Stimulated activated naive CD8-positive, alpha-beta T cell treated with anti-CD3 and anti-CD28 coated beads, Interleukin-15, Interleukin-2, amounts not matched to agents 100 ng/mL and 50 ng/mL, for 24 hours (primary cell): ENCODE data around the gene ZEB1.
"Not testable (repeated sequence)": the region's sequence is repeated elsewhere in the genome, so short reads cannot be mapped to it uniquely, and the experiment has no call there.

ENCODE experiments used
- H3K27ac Mint-ChIP-seq: one replicate; pipeline ENCODE4 v1.8.0; 2021; ENCODE audit warnings: mild to moderate bottlenecking, mixed read lengths
- H3K27me3 Mint-ChIP-seq: one replicate; pipeline ENCODE4 v1.8.0; 2021; ENCODE audit warnings: mixed read lengths
- H3K36me3 Mint-ChIP-seq: one replicate; pipeline ENCODE4 v1.8.0; 2021; ENCODE audit warnings: low read depth, mixed read lengths
- H3K4me1 Mint-ChIP-seq: one replicate; pipeline ENCODE4 v1.8.0; 2021; ENCODE audit warnings: low read depth, mixed read lengths
- H3K4me3 Mint-ChIP-seq: one replicate; pipeline ENCODE4 v1.8.0; 2021; ENCODE audit warnings: mild to moderate bottlenecking, mixed read lengths
- H3K9me3 Mint-ChIP-seq: one replicate; pipeline ENCODE4 v1.8.0; 2021; ENCODE audit warnings: mixed read lengths

The ZEB1 gene

GRCh38 chr10:31405829-31406228 lies 86.8 kb downstream of the ZEB1 start:
- not testable (repeated sequence) for H3K9me3 Mint-ChIP-seq, H3K27ac Mint-ChIP-seq, H3K4me3 Mint-ChIP-seq, H3K27me3 Mint-ChIP-seq
- H3K36me3 Mint-ChIP-seq = peaks cover 52% of the 10 kb centered on the region
- H3K4me1 Mint-ChIP-seq = peaks cover 26% of the 10 kb centered on the region

DNA sequence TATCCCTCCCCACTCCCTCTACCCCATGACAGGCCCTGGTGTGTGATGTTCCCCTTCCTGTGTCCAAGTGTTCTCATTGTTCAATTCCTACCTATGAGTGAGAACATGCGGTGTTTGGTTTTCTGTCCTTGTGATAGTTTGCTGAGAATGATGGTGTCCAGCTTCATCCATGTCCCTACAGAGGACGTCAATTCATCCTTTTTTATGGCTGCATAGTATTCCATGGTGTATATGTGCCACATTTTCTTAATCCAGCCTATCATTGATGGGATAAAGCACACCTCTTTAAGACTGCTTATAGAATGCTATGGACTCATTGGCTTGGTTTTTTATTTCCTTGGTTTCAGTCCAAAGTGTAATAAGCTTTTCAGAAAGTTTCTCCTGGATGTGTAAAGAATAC lies 93.4 kb downstream of the ZEB1 start:
- not testable (repeated sequence) for H3K27me3 Mint-ChIP-seq, H3K9me3 Mint-ChIP-seq, H3K27ac Mint-ChIP-seq, H3K4me3 Mint-ChIP-seq
- Mint-ChIP-seq H3K4me1 (peaks cover 29% of the 10 kb centered on the region), H3K36me3 (peaks cover 31% of the 10 kb centered on the region)

- H3K27ac Mint-ChIP-seq = no peak overlapping the region
- H3K36me3 Mint-ChIP-seq = peaks cover 30% of the 10 kb centered on the region
- H3K4me3 Mint-ChIP-seq = no peak overlapping the region
Measured at GRCh38 chr10:31413325-31413724, 94.3 kb downstream of the ZEB1 start.

GRCh38 chr10:31418481-31418880 lies 99.5 kb downstream of the ZEB1 start:
- Mint-ChIP-seq H3K4me1 (peaks cover 76% of the 10 kb centered on the region), H3K4me3 (no peak overlapping the region), H3K36me3 (peaks cover 18% of the 10 kb centered on the region), H3K27ac (no peak overlapping the region), H3K27me3 (no peaks in the 10 kb centered on the region), H3K9me3 (peaks cover 4% of the 10 kb centered on the region)

More at GRCh38 chr10:31413325-31413724, 94.3 kb downstream of the ZEB1 start:
- Mint-ChIP-seq H3K27me3 (no peaks in the 10 kb centered on the region), H3K9me3 (peaks cover 4% of the 10 kb centered on the region), H3K4me1 (peaks cover 36% of the 10 kb centered on the region)

DNA sequence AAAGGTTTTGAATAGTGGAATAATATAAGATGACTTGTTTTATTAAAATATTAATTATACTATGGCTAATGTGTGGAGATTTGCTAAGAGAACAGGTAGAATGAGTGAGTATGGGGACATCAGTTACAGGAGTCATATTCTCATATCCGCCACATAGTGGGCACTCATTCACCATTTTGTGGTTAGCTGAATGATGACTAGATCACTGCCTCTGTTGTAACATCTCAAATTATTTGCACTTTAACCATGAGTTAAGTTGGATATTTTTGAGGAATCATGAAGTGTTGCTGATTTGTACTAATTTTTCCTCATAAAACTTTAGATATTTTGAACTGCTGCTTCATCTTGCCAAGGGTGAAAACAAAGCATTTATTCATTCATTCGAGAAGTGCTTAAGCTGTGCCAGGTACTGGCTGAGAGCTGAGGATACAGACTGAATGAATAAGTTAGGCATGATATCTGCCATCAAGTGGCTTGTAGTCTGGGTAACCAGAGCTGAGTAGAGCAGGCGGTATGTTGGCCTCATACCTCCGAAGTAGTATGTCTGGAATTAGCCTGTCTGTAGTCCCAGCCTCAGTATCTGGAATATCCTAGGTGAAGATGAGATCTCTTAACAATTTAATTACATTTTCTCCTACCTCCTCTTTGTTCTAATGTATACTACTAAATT lies 100.5 kb downstream of the ZEB1 start:
- Mint-ChIP-seq H3K27ac (no peak overlapping the region), H3K27me3 (no peaks in the 10 kb centered on the region), H3K36me3 (peaks cover 18% of the 10 kb centered on the region), H3K4me3 (no peak overlapping the region), H3K4me1 (peaks cover 82% of the 10 kb centered on the region), H3K9me3 (peaks cover 4% of the 10 kb centered on the region)

GRCh38 chr10:31421322-31421721 lies 102.3 kb downstream of the ZEB1 start:
- Mint-ChIP-seq H3K9me3 (peaks cover 4% of the 10 kb centered on the region), H3K36me3 (peaks cover 18% of the 10 kb centered on the region), H3K27me3 (no peaks in the 10 kb centered on the region), H3K27ac (no peak overlapping the region), H3K4me1 (peaks cover 90% of the 10 kb centered on the region), H3K4me3 (no peak overlapping the region)

- H3K9me3 Mint-ChIP-seq = peaks cover 8% of the 10 kb centered on the region
- no peaks in the 10 kb centered on the region for H3K27me3 Mint-ChIP-seq
- peaks cover 84% of the 10 kb centered on the region for H3K4me1 Mint-ChIP-seq
- H3K36me3 Mint-ChIP-seq = peaks cover 18% of the 10 kb centered on the region
- H3K4me3 Mint-ChIP-seq = no peak overlapping the region
- no peak overlapping the region for H3K27ac Mint-ChIP-seq
Measured at GRCh38 chr10:31422634-31423033, 103.6 kb downstream of the ZEB1 start.

GRCh38 chr10:31424473-31424872 lies 105.5 kb downstream of the ZEB1 start:
- Mint-ChIP-seq H3K27me3 (no peaks in the 10 kb centered on the region), H3K36me3 (peaks cover 27% of the 10 kb centered on the region), H3K4me1 (peaks cover 85% of the 10 kb centered on the region), H3K4me3 (no peak overlapping the region), H3K27ac (no peak overlapping the region), H3K9me3 (peaks cover 8% of the 10 kb centered on the region)

- Mint-ChIP-seq H3K27me3 (no peaks in the 10 kb centered on the region), H3K9me3 (peaks cover 8% of the 10 kb centered on the region), H3K4me1 (peaks cover 66% of the 10 kb centered on the region), H3K4me3 (no peak overlapping the region), H3K36me3 (peaks cover 13% of the 10 kb centered on the region), H3K27ac (no peak overlapping the region)
Measured at GRCh38 chr10:31426401-31426800, 107.4 kb downstream of the ZEB1 start.

GRCh38 chr10:31427334-31427733 lies 108.3 kb downstream of the ZEB1 start:
- not testable (repeated sequence) for H3K27ac Mint-ChIP-seq, H3K27me3 Mint-ChIP-seq, H3K9me3 Mint-ChIP-seq, H3K4me3 Mint-ChIP-seq
- peaks cover 59% of the 10 kb centered on the region for H3K4me1 Mint-ChIP-seq
- H3K36me3 Mint-ChIP-seq = peaks cover 13% of the 10 kb centered on the region

DNA sequence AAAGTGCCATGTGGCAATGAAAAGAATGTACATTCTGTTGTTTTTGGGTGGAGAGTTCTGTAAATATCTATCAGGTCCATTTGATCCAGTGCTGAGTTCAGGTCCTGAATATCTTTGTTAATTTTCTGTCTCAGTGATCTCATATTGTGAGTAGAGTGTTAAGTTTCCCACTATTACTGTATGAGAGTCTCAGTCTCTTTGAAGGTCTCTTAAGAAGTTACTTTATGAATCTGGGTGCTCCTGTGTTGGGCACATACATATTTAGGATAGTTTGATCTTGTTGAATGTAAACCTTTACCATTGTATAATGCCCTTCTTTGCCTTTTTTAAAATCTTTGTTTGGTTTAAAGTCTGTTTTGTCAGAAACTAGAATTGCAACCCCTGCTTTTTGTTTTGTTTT lies 109.5 kb downstream of the ZEB1 start:
- Mint-ChIP-seq H3K36me3 (peaks cover 13% of the 10 kb centered on the region), H3K4me1 (peaks cover 51% of the 10 kb centered on the region)
- H3K4me3 Mint-ChIP-seq, H3K9me3 Mint-ChIP-seq, H3K27me3 Mint-ChIP-seq, H3K27ac Mint-ChIP-seq: not testable (repeated sequence)

DNA sequence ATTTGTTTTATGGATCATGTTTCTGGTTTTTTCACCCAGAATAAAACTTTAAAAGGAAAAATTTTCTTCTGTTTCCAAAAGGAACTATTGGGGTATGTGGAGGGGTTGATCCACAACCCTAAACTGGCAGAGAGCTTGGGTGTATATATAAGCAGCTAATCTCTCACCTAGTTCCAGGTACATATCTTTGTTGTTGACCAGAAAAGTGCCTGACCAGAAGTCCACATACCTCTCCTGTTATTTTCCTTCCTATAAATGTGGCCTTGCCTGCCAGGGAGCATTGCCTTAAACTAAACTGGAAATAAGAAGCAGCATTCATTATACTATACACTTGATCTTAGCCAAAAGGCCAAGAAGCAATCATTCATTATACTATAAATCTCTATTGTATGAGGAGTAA lies 112.0 kb downstream of the ZEB1 start:
- Mint-ChIP-seq H3K9me3 (peaks cover 11% of the 10 kb centered on the region), H3K4me1 (peaks cover 33% of the 10 kb centered on the region), H3K27ac (no peak overlapping the region), H3K4me3 (no peak overlapping the region), H3K27me3 (no peaks in the 10 kb centered on the region), H3K36me3 (peaks cover 27% of the 10 kb centered on the region)

DNA sequence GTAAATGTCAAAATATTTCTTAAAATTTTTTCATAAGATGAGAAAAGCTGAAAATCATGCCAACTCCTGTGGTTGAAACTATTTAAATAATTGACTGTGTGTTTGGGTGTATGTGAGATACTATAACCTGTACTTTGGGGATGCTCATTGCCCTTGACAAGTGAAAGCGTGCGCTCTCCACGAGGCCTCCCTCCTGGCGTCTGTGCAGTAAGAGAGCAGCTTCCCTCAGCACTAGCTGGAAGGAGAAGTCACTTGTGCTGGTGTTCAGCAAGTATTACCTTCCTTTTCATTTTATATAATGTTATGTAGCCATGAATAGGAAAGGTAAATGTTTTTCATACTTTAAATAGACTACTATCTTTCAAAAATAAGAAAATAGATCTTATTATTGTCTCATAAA lies 118.9 kb downstream of the ZEB1 start:
- H3K36me3 Mint-ChIP-seq = peaks cover 43% of the 10 kb centered on the region
- no peak overlapping the region for H3K4me3 Mint-ChIP-seq
- no peaks in the 10 kb centered on the region for H3K27me3 Mint-ChIP-seq
- H3K9me3 Mint-ChIP-seq = peaks cover 30% of the 10 kb centered on the region
- no peak overlapping the region for H3K27ac Mint-ChIP-seq
- H3K4me1 Mint-ChIP-seq = peaks cover 11% of the 10 kb centered on the region

- Mint-ChIP-seq H3K9me3 (peaks cover 29% of the 10 kb centered on the region), H3K4me3 (no peak overlapping the region), H3K4me1 (peaks cover 15% of the 10 kb centered on the region), H3K36me3 (peaks cover 41% of the 10 kb centered on the region), H3K27ac (peak overlapping the region; percentile 13), H3K27me3 (no peaks in the 10 kb centered on the region)
Measured at GRCh38 chr10:31451766-31452165, 132.8 kb downstream of the ZEB1 start.

DNA sequence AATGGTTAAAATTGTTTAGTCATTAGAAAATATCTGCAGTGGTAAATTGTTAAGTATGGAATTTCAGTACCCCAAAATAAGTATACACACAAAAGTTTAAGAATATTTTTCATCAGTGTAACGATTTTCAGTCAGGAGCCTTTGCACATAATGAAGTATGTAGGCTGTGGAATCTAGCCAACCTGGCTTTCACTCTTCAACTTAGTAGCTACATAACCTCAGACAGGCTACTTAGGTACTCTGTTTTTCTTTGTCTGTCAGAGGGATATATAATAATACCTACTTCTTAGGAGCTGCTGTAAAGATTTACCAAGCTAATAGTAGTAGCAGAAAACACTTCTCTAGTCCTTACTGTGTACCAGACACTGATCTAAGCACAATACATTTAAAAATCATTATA lies 137.5 kb downstream of the ZEB1 start:
- H3K36me3 Mint-ChIP-seq = peaks cover 47% of the 10 kb centered on the region
- peaks cover 25% of the 10 kb centered on the region for H3K9me3 Mint-ChIP-seq
- H3K27me3 Mint-ChIP-seq = no peaks in the 10 kb centered on the region
- H3K4me1 Mint-ChIP-seq = peaks cover 26% of the 10 kb centered on the region
- no peak overlapping the region for H3K27ac Mint-ChIP-seq
- H3K4me3 Mint-ChIP-seq = no peak overlapping the region

DNA sequence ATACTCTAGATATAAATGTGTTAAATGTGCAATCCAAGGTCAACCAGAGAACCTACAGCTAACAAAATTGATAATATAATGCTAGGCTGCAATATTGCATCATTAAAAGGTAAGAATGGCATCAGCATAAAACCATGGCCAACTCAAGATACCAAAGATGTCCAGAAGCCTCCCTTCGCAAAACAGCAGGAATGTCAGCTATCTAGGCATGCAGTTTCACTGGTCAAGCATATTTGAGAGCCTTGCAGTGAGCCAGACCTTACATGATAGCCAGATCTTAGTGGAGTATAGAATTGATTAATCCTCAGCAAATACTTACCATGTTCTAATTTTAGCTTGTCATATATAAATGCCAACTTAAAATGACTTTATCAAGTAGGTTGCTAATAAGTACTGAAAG lies 138.8 kb downstream of the ZEB1 start:
- H3K9me3 Mint-ChIP-seq = peaks cover 34% of the 10 kb centered on the region
- H3K4me1 Mint-ChIP-seq = peaks cover 16% of the 10 kb centered on the region
- no peaks in the 10 kb centered on the region for H3K27me3 Mint-ChIP-seq
- H3K4me3 Mint-ChIP-seq = no peak overlapping the region
- H3K36me3 Mint-ChIP-seq = peaks cover 54% of the 10 kb centered on the region
- no peak overlapping the region for H3K27ac Mint-ChIP-seq
